GM19043 (cell line): ENCODE results near the gene P4HB.

ENCODE experiments used
- ATAC-seq: cut with Tn5 transposase; IDR thresholded peaks from one replicate; pipeline ENCODE4 v1.9.1; 2021; ENCODE audit warnings: low read depth; ENCODE audit not compliant: unreplicated experiment

Gene P4HB

GRCh38 chr17:81869221-81870130, 9.1 kb upstream of the P4HB start:
- no peak for ATAC-seq

GRCh38 chr17:81868674-81869220, 8.4 kb upstream of the P4HB start:
- no peak for ATAC-seq

GRCh38 chr17:81867991-81868673, 7.8 kb upstream of the P4HB start:
- ATAC-seq = no peak

- no peak for ATAC-seq
Measured at GRCh38 chr17:81867170-81867990, 7.0 kb upstream of the P4HB start.

GRCh38 chr17:81866440-81867169, 6.3 kb upstream of the P4HB start:
- no peak for ATAC-seq

- ATAC-seq = no peak
Measured at GRCh38 chr17:81865733-81866439, 5.6 kb upstream of the P4HB start.

- no peak for ATAC-seq
Measured at GRCh38 chr17:81865358-81865732, 5.0 kb upstream of the P4HB start.

GRCh38 chr17:81863833-81864768, 3.8 kb upstream of the P4HB start:
- ATAC-seq = no peak

GRCh38 chr17:81863123-81863675, 2.9 kb upstream of the P4HB start:
- no peak for ATAC-seq

- peak; percentile 86 for ATAC-seq
Measured at GRCh38 chr17:81860756-81861568, 627 bp upstream of the P4HB start.

GRCh38 chr17:81858967-81859905, 1.1 kb downstream of the P4HB start:
- ATAC-seq = no peak

GRCh38 chr17:81858170-81858966, 2.0 kb downstream of the P4HB start:
- ATAC-seq = no peak

GRCh38 chr17:81854974-81855774, 5.2 kb downstream of the P4HB start:
- no peak for ATAC-seq

- no peak for ATAC-seq
Measured at GRCh38 chr17:81852237-81852636, 8.1 kb downstream of the P4HB start.

- ATAC-seq = no peak
Measured at GRCh38 chr17:81851423-81851822, 8.9 kb downstream of the P4HB start.
